ENCODE measurements around the gene FSCN2.

Gene FSCN2

GRCh38 chr17:81489998-81490992, 37.9 kb upstream of the FSCN2 start:
- DNase-seq (ENCODE audit: low read depth): no peak

- DNase-seq (ENCODE audit: low read depth): no peak
Observed at GRCh38 chr17:81491181-81491581, 37.0 kb upstream of the FSCN2 start.

GRCh38 chr17:81491761-81492160, 36.4 kb upstream of the FSCN2 start:
- no peak for DNase-seq (ENCODE audit: low read depth)

- no peak for DNase-seq (ENCODE audit: low read depth)
Observed at GRCh38 chr17:81492202-81492601, 36.0 kb upstream of the FSCN2 start.

- no peak for DNase-seq (ENCODE audit: low read depth)
Observed at GRCh38 chr17:81492706-81493105, 35.5 kb upstream of the FSCN2 start.

- no peak for DNase-seq (ENCODE audit: low read depth)
Observed at GRCh38 chr17:81493198-81494038, 34.8 kb upstream of the FSCN2 start.

- no peak for DNase-seq (ENCODE audit: low read depth)
Observed at GRCh38 chr17:81494626-81495377, 33.4 kb upstream of the FSCN2 start.

GRCh38 chr17:81498953-81499600, 29.1 kb upstream of the FSCN2 start:
- DNase-seq (ENCODE audit: low read depth): no peak

GRCh38 chr17:81499601-81499970, 28.6 kb upstream of the FSCN2 start:
- DNase-seq (ENCODE audit: low read depth): no peak

- no peak for DNase-seq (ENCODE audit: low read depth)
Observed at GRCh38 chr17:81500047-81500446, 28.1 kb upstream of the FSCN2 start.

- DNase-seq (ENCODE audit: low read depth): no peak
Observed at GRCh38 chr17:81502471-81503017, 25.6 kb upstream of the FSCN2 start.

GRCh38 chr17:81503619-81504018, 24.6 kb upstream of the FSCN2 start:
- no peak for DNase-seq (ENCODE audit: low read depth)

- no peak for DNase-seq (ENCODE audit: low read depth)
Observed at GRCh38 chr17:81508639-81509206, 19.5 kb upstream of the FSCN2 start.

- DNase-seq (ENCODE audit: low read depth): no peak
Observed at GRCh38 chr17:81509207-81509971, 18.8 kb upstream of the FSCN2 start.

GRCh38 chr17:81509972-81510784, 18.0 kb upstream of the FSCN2 start:
- DNase-seq (ENCODE audit: low read depth): no peak

- no peak for DNase-seq (ENCODE audit: low read depth)
Observed at GRCh38 chr17:81510785-81511553, 17.2 kb upstream of the FSCN2 start.

- DNase-seq (ENCODE audit: low read depth): no peak
Observed at GRCh38 chr17:81511554-81511803, 16.7 kb upstream of the FSCN2 start.

GRCh38 chr17:81511804-81512561, 16.2 kb upstream of the FSCN2 start:
- no peak for DNase-seq (ENCODE audit: low read depth)

Measured in T-helper 22 cell (primary cell).